Small intestine (tissue), 7 donors: ENCODE measurements around the gene PAIP1. TPM values are rescaled to one million over a fixed set of nuclear protein-coding genes. Genes with fewer than 3 reads are reported as not detected.
A peak's percentile ranks its signal among the peaks of the same experiment; 100 is the strongest.
"Not testable (repeated sequence)": the region's sequence is repeated elsewhere in the genome, so short reads cannot be mapped to it uniquely, and the experiment has no call there.

Experiments used
- DNase-seq, 2 donors: peaks; one replicate each; pipeline versions ENCODE4 v3.0.0 to v3.0.0-alpha.2; 2013
- FAIRE-seq: peaks from 2 replicates; lab custom pipeline; 2012; peaks lifted over from hg19 to GRCh38; lab: Jason Lieb, UNC
- H3K27ac ChIP-seq, 3 donors: one replicate each; pipeline ENCODE4 v1.5.1; 2013; ENCODE audit warnings: low read length in 2 of 3, mild to moderate bottlenecking in 2 of 3, control low read depth in 1 of 3, inconsistent platforms in 1 of 3, low read depth in 1 of 3, moderate library complexity in 1 of 3
- H3K27me3 ChIP-seq, 3 donors: one replicate each; pipeline ENCODE4 v1.6.1; 2013; ENCODE audit warnings: low read length in 3 of 3, inconsistent platforms in 1 of 3; ENCODE audit not compliant: control insufficient read depth in 3 of 3, insufficient read depth in 3 of 3
- H3K36me3 ChIP-seq, 3 donors: one replicate each; pipeline ENCODE4 v1.6.1; 2013; ENCODE audit warnings: low read length in 3 of 3, inconsistent platforms in 1 of 3, low read depth in 1 of 3, mild to moderate bottlenecking in 1 of 3, moderate library complexity in 1 of 3; ENCODE audit not compliant: control insufficient read depth in 3 of 3, insufficient read depth in 2 of 3
- H3K4me1 ChIP-seq, 3 donors: one replicate each; pipeline ENCODE4 v1.6.1; 2013; ENCODE audit warnings: low read length in 2 of 3, inconsistent platforms in 1 of 3, low read depth in 1 of 3, mild to moderate bottlenecking in 1 of 3, moderate library complexity in 1 of 3; ENCODE audit not compliant: control insufficient read depth in 3 of 3, insufficient read depth in 2 of 3
- H3K4me3 ChIP-seq, 3 donors: one replicate each; pipeline ENCODE4 v1.5.1; 2013; ENCODE audit warnings: low read length in 3 of 3, control low read depth in 1 of 3, inconsistent platforms in 1 of 3, low read depth in 1 of 3, mild to moderate bottlenecking in 1 of 3, moderate library complexity in 1 of 3
- H3K9me3 ChIP-seq, 2 donors: one replicate each; pipeline ENCODE4 v1.6.1; 2013; ENCODE audit warnings: low read depth in 1 of 2, low read length in 1 of 2; ENCODE audit not compliant: control insufficient read depth in 2 of 2, insufficient read depth in 1 of 2
- WGBS, 3 donors: extraction: QIAGEN DNeasy Blood & Tissue Kit; methylation state at CpG; one replicate each; pipeline ENCODE4 v1.1.7; 2013; 5-methylcytosine and 5-hydroxymethylcytosine counted together
- polyA plus RNA-seq, 4 donors: library from polyadenylated mRNA; stranded (reverse) in 3 of 4; unstranded in 1 of 4; fragments of 200-250 nt in 3 of 4; fragments of 120-200 nt in 1 of 4; gene quantifications; one replicate each; pipeline versions ENCODE4 v1.2.1 to v1.2.3, GENCODE V29; 2013
- donor health status: healthy with polysubstance abuse.
- donor health status: control.
- donor health status: control.
- donor health status: Bipolar disorder and iron deficiency.
- donor health status: healthy.

The PAIP1 gene
- polyA plus RNA-seq, 4 donors: 45.6 to 67.1 (median 49.2) TPM

- DNase-seq (no peak), FAIRE-seq (no peak)
- no peaks in the 10 kb centered on the region for H3K9me3 ChIP-seq
- H3K27me3 ChIP-seq: no peaks in the 10 kb centered on the region
- no peaks in the 10 kb centered on the region for H3K4me1 ChIP-seq
- H3K27ac ChIP-seq: no peak overlapping the region
- H3K4me3 ChIP-seq: no peak overlapping the region
- WGBS, 3 donors: 68 to 77% (median 72%) methylated on average over 3 of the region's 3 CpGs
- no peaks in the 10 kb centered on the region for H3K36me3 ChIP-seq
Observed at GRCh38 chr5:43567967-43568366, 11.1 kb upstream of the PAIP1 start.

- no peak for FAIRE-seq
- Histone ChIP-seq H3K4me1 (no peaks in the 10 kb centered on the region), H3K27ac (no peak overlapping the region), H3K4me3 (no peak overlapping the region), H3K9me3 (no peaks in the 10 kb centered on the region), H3K27me3 (no peaks in the 10 kb centered on the region), H3K36me3 (no peaks in the 10 kb centered on the region)
- DNase-seq: no peak
- WGBS, 3 donors: 83 to 88% (median 87%) methylated on average over 5 of the region's 5 CpGs
Observed at GRCh38 chr5:43565043-43565442, 8.2 kb upstream of the PAIP1 start.

- Histone ChIP-seq H3K4me3 (no peak overlapping the region), H3K9me3 (no peaks in the 10 kb centered on the region), H3K27me3 (no peaks in the 10 kb centered on the region), H3K4me1 (no peaks in the 10 kb centered on the region), H3K36me3 (no peaks in the 10 kb centered on the region), H3K27ac (no peak overlapping the region)
- 62 to 71% (median 64%) methylated on average over 5 of the region's 5 CpGs for WGBS, 3 donors
- FAIRE-seq (no peak), DNase-seq (no peak)
Observed at GRCh38 chr5:43564289-43564850, 7.5 kb upstream of the PAIP1 start.

- Histone ChIP-seq H3K27me3 (no peaks in the 10 kb centered on the region), H3K9me3 (no peaks in the 10 kb centered on the region), H3K4me1 (no peaks in the 10 kb centered on the region), H3K27ac (no peak overlapping the region), H3K4me3 (no peak overlapping the region), H3K36me3 (no peaks in the 10 kb centered on the region)
- 66 to 77% (median 68%) methylated on average over 3 of the region's 3 CpGs for WGBS, 3 donors
- DNase-seq (no peak), FAIRE-seq (no peak)
Observed at GRCh38 chr5:43563321-43563720, 6.4 kb upstream of the PAIP1 start.

GRCh38 chr5:43561356-43561755 lies 4.5 kb upstream of the PAIP1 start:
- no peak for DNase-seq
- no peak overlapping the region for H3K4me3 ChIP-seq
- H3K9me3 ChIP-seq: no peaks in the 10 kb centered on the region
- H3K4me1 ChIP-seq: no peaks in the 10 kb centered on the region
- no peak overlapping the region for H3K27ac ChIP-seq
- no peak for FAIRE-seq
- no peaks in the 10 kb centered on the region for H3K27me3 ChIP-seq
- no peaks in the 10 kb centered on the region for H3K36me3 ChIP-seq

- no peak overlapping the region for H3K4me3 ChIP-seq
- H3K27ac ChIP-seq: no peak overlapping the region
- H3K36me3 ChIP-seq: no peaks in the 10 kb centered on the region
- DNase-seq (no peak), FAIRE-seq (no peak)
- no peaks in the 10 kb centered on the region for H3K27me3 ChIP-seq
- WGBS, 3 donors: 47 to 54% (median 48%) methylated on average over 2 of the region's 2 CpGs
- no peaks in the 10 kb centered on the region for H3K9me3 ChIP-seq
- H3K4me1 ChIP-seq: no peaks in the 10 kb centered on the region
Observed at GRCh38 chr5:43560128-43560527, 3.3 kb upstream of the PAIP1 start.

DNA sequence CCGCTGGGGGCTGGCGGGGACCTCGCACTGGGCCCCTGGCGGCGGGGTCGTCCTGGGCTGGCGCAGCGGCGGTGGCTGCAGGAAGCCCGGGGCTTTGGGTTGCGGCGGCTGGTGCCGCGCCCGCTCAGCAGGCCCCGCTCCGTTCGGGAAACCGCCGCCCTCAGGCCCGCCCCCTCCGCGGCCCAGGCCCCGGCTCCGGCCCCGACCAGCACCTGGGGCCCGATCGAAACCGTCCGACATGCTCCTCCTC lies 345 bp downstream of the PAIP1 start:
- peak overlapping the region; percentile 94 to 98 (median 96) for H3K4me3 ChIP-seq
- not testable (repeated sequence) for H3K36me3 ChIP-seq, H3K27me3 ChIP-seq, H3K9me3 ChIP-seq, DNase-seq, FAIRE-seq
- 1 to 2% (median 1%) methylated on average over 8 to 30 of the region's 30 CpGs for WGBS, 3 donors
- H3K27ac ChIP-seq: peak overlapping the region; percentile 92 to 98 (median 97)
- H3K4me1 ChIP-seq: peaks cover 4 to 12% (median 11%) of the 10 kb centered on the region in 3 donors

- Histone ChIP-seq H3K4me1 (peaks cover 4 to 12% (median 11%) of the 10 kb centered on the region in 3 donors), H3K27ac (peak overlapping the region; percentile 92 to 98 (median 97)), H3K4me3 (peak overlapping the region; percentile 94 to 98 (median 96)), H3K27me3 (no peaks in the 10 kb centered on the region), H3K36me3 (peaks cover 0 to 5% (median 0%) of the 10 kb centered on the region in 3 donors), H3K9me3 (no peaks in the 10 kb centered on the region)
- FAIRE-seq: no peak
- 0 to 1% (median 1%) methylated on average over 34 to 44 of the region's 44 CpGs for WGBS, 3 donors
- DNase-seq: peak; percentile 60 to 84
Observed at GRCh38 chr5:43555895-43556606, 826 bp downstream of the PAIP1 start.

- H3K36me3 ChIP-seq: peaks cover 0 to 5% (median 2%) of the 10 kb centered on the region in 3 donors
- no peaks in the 10 kb centered on the region for H3K9me3 ChIP-seq
- no peak for DNase-seq
- no peak overlapping the region for H3K27ac ChIP-seq
- 88 to 97% (median 89%) methylated on average over 1 of the region's 1 CpG for WGBS, 3 donors
- FAIRE-seq: no peak
- H3K27me3 ChIP-seq: no peaks in the 10 kb centered on the region
- H3K4me1 ChIP-seq: peaks cover 4 to 12% (median 11%) of the 10 kb centered on the region in 3 donors
- no peak overlapping the region for H3K4me3 ChIP-seq
Observed at GRCh38 chr5:43554497-43554896, 2.4 kb downstream of the PAIP1 start.
